GM12875 (cell line): ENCODE results near the gene MRTFB.

Experiments used
- H3K4me3 ChIP-seq: one replicate; pipeline ENCODE4 v1.5.1; 2011; ENCODE audit warnings: low read depth, low read length, control low read depth
- TF ChIP-seq, protein P1 (sequence below): IDR thresholded peaks from 2 replicates; pipeline ENCODE4 v1.5.1; 2011; ENCODE audit warnings: low read depth, mild to moderate bottlenecking, control low read depth, inconsistent platforms, low read length, moderate library complexity, borderline replicate concordance; ENCODE audit not compliant: insufficient read depth

Gene MRTFB

DNA sequence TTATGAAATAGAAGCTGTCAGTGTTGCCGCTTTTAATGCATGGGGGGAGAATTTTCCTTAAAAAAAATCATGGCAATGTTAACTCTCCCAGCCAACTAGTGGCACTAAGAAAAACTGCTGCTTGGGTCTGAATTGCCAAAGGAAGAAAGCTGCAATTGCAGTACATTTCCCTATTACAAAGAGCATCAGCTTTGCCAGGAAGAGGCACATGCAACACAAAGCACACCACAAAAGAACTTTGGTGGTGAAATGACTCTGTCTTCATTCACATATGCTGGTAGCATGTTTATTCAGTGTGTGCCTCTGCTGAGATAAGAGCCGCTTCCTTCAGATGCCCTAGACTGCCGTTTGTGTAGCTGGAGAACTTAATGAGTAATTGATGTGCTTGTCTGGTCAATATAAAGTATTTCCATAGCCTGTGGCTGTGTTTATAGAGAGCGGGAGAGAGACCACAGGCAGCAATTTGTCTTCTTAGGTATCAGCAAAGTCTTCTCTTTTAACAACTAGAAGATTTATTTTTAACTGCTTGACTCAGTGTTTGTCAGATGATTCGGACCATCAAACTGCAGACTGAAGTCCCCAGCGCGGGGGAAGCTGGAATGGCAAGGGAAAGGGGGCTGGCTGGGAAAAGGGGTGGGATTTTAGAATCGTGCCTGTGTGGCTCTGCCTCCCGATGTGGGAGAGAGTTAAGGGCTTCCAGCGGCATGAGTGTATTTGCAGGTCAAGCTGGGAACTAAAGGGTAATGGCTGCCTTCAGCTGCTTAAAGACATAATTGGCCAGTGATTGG lies 115.1 kb downstream of the MRTFB start:
- TF ChIP-seq, protein P1, sequence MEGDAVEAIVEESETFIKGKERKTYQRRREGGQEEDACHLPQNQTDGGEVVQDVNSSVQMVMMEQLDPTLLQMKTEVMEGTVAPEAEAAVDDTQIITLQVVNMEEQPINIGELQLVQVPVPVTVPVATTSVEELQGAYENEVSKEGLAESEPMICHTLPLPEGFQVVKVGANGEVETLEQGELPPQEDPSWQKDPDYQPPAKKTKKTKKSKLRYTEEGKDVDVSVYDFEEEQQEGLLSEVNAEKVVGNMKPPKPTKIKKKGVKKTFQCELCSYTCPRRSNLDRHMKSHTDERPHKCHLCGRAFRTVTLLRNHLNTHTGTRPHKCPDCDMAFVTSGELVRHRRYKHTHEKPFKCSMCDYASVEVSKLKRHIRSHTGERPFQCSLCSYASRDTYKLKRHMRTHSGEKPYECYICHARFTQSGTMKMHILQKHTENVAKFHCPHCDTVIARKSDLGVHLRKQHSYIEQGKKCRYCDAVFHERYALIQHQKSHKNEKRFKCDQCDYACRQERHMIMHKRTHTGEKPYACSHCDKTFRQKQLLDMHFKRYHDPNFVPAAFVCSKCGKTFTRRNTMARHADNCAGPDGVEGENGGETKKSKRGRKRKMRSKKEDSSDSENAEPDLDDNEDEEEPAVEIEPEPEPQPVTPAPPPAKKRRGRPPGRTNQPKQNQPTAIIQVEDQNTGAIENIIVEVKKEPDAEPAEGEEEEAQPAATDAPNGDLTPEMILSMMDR = peak; percentile 25; the same call in 1 of the 2 replicates
- H3K4me3 ChIP-seq = no peak overlapping the region

DNA sequence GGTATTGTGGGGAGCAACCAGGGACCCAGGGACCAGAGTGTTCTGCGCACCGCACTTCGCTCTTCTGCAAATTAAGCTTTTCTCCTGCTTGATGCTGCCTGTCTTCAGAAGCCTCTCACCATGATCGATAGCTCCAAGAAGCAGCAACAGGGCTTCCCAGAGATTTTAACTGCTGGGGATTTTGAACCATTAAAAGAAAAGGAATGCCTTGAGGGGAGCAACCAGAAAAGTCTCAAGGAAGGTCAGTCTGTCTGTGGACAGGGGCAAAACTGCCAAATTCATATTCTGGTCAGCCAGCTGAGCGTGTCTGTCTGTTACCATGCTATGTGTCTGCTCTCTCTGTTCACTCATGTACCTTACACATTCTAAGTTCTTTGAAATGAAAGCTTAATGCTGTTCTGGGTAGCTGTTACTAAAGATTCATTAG lies 115.7 kb downstream of the MRTFB start:
- H3K4me3 ChIP-seq = no peak overlapping the region
- TF ChIP-seq, protein P1 = no peak

DNA sequence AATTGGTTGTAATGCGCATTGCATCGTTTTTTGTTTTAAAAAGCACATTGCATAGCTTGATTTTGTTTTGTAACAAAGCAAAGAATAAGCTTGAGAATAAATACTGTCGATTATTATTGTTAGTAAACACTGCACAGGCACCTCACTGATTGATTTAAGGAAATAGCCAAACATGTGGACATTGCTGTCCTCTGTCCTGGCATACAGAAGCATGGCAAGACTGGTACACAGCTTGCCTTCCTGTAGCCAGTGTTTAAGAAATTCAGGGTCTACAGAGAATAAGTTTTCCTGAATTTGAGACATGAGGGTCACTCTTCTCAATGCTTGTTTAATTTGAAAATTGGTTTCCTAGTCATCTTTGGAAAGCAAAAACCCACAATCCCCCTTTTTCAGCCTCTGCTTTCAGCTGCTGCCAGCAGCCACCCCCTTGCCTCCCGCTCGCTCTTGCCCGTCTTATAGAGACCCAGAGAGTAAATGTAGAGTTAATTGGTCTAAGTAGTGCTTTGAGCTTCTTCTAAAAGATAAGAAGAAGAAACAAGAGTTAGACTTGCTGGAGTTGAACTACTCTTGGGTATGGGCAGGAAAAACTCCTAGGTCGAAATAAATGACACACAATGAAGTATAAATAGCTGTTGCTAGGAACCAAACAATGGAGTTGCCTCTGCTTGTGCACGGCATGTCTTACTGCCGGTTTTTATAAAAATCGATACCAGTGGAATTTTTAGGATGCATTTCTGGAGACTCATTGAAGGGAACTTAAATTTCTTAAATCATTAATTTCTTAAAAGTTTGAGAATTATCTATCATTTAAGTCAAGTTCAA lies 116.6 kb downstream of the MRTFB start:
- no peak overlapping the region for H3K4me3 ChIP-seq
- TF ChIP-seq, protein P1 = no peak

DNA sequence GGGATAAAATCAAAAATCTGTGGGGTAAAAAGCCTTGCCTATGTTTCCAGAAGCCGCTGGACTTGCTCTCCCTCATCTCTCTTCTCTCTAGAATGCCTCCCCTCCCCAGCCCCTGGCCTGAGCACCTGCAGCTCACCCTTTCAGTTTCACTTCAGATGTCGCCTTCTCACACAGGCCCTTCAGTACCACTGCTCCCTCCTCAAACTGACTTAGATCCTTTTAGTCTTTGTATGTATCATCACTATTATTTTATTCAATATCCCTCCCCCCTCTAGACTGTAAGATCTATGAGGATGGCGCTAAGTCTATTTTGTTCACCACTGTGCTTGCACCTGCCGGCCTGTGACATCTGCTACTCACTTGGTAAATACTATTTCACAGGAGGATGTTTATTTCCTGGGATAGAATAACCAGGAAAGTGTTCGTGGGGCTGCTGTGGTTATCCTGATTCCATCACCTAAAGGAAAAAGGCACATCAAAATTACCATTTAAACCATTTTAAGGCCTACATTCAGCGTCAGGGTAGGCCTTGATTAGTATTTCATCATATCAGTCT lies 122.3 kb downstream of the MRTFB start:
- H3K4me3 ChIP-seq = no peak overlapping the region
- TF ChIP-seq, protein P1 = no peak

DNA sequence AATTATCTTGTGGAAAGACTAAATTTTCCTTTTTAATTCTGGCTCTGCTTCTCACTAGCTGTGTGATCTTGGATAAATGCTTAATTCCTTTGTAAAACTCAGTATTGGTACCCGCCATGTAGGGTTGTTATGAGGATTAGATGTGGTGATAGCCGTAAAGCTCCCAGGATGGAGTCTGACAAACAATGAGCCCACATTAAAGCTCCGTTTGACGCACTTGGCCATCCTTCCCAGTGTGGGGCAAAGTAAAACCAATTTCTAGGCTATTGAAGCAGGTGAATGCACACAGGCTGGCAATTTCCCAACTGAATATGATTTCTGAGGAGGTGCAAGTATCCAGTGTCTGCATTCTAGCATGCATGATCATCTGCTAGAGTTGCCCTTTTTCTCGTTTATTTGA lies 123.6 kb downstream of the MRTFB start:
- no peak overlapping the region for H3K4me3 ChIP-seq
- TF ChIP-seq, protein P1 = no peak

- H3K4me3 ChIP-seq = no peak overlapping the region
- TF ChIP-seq, protein P1 = no peak
Observed at GRCh38 chr16:14196011-14196410, 124.9 kb downstream of the MRTFB start.

- no peak overlapping the region for H3K4me3 ChIP-seq
- TF ChIP-seq, protein P1 = no peak
Observed at GRCh38 chr16:14196539-14196938, 125.4 kb downstream of the MRTFB start.
